GM12878 (cell line): Measurements from ENCODE around the gene INAFM1. TPM values are rescaled to one million over a fixed set of nuclear protein-coding genes. Genes with fewer than 3 reads are reported as not detected.

Experiments used
- ATAC-seq: fragments of 200-7000 bp; cut with Tn5 transposase; 3 replicates; pipeline ENCODE4 v1.9.1; 2020; ENCODE audit warnings: mild to moderate bottlenecking, moderate library complexity
- BruUV-seq: library from RNA; stranded (reverse); fragments of 400-500 nt; replicated peaks from 2 replicates; lab custom pipeline; 2021; lab: Mats Ljungman, UMichigan
- CTCF ChIA-PET: fragments of 300-600 bp; sonication (Branson Sonifier 250); formaldehyde crosslinking; extraction: SDS; loops from one replicate; lab custom pipeline; 2021; ENCODE audit warnings: inconsistent platforms; lab: Yijun Ruan, JAX
- POLR2A ChIA-PET: fragments of 350-600 bp; formaldehyde crosslinking; extraction: SDS; loops from one replicate; lab custom pipeline; 2021; ENCODE audit warnings: inconsistent platforms; lab: Charles Lee
- RAD21 ChIA-PET: fragments of 300-600 bp; sonication (Branson Sonifier 250); formaldehyde crosslinking; loops from one replicate; lab custom pipeline; 2023; ENCODE audit warnings: antibody characterized with exemption; ENCODE audit not compliant: unreplicated experiment; lab: Charles Lee
- SMC1A ChIA-PET: fragments of 300-600 bp; sonication (Branson Sonifier 250); formaldehyde crosslinking; loops from one replicate; lab custom pipeline; 2023; ENCODE audit not compliant: unreplicated experiment, uncharacterized antibody; lab: Charles Lee
- DNase-seq: peaks from one replicate; pipeline ENCODE4 v3.0.0-alpha.2; 2011; ENCODE audit warnings: low read depth, low spot score
- FAIRE-seq: peaks from 3 replicates; lab custom pipeline; 2011; peaks lifted over from hg19 to GRCh38; lab: Jason Lieb, UNC
- H2AFZ ChIP-seq: 2 replicates; pipeline ENCODE4 v1.6.0; 2011; ENCODE audit warnings: low read depth, low read length, control low read depth; ENCODE audit not compliant: control insufficient read depth
- H3K27ac ChIP-seq: 2 replicates; pipeline ENCODE4 v1.5.1; 2011; ENCODE audit warnings: control low read depth; ENCODE audit not compliant: control insufficient read depth, insufficient read depth
- H3K27me3 ChIP-seq, 2 experiments: replicated peaks in 1 of 2; 2 replicates each; pipeline versions ENCODE4 v1.6.0 to v1.6.1; 2011; ENCODE audit warnings: low read length in 1 of 2; ENCODE audit not compliant: control insufficient read depth in 2 of 2, insufficient read depth in 2 of 2
- H3K36me3 ChIP-seq, 2 experiments: 2 replicates each; pipeline ENCODE4 v1.5.1; 2011; ENCODE audit warnings: low read length in 1 of 2; ENCODE audit not compliant: control insufficient read depth in 2 of 2, insufficient read depth in 2 of 2
- H3K4me1 ChIP-seq: 2 replicates; pipeline ENCODE4 v1.6.1; 2011; ENCODE audit warnings: mild to moderate bottlenecking, low read length, moderate library complexity, mixed read lengths; ENCODE audit not compliant: control insufficient read depth, insufficient read depth
- H3K4me2 ChIP-seq: 2 replicates; pipeline ENCODE4 v1.6.0; 2011; ENCODE audit warnings: control low read depth; ENCODE audit not compliant: control insufficient read depth, insufficient read depth
- H3K4me3 ChIP-seq: fragments of 200-600 bp; sonication (generic); 2 replicates; pipeline ENCODE4 v1.5.1; 2016
- H3K79me2 ChIP-seq: 2 replicates; pipeline ENCODE4 v1.6.0; 2011; ENCODE audit warnings: low read length; ENCODE audit not compliant: control insufficient read depth, insufficient read depth
- H3K9ac ChIP-seq: 2 replicates; pipeline ENCODE4 v1.8.0; 2011; ENCODE audit warnings: low read length, control low read depth, mixed read lengths; ENCODE audit not compliant: control insufficient read depth, insufficient read depth
- H3K9me3 ChIP-seq: replicated peaks from 3 replicates; pipeline ENCODE4 v1.5.1; 2011; ENCODE audit warnings: mild to moderate bottlenecking, low read length; ENCODE audit not compliant: control insufficient read depth, insufficient read depth
- H4K20me1 ChIP-seq: 2 replicates; pipeline ENCODE4 v1.6.0; 2011; ENCODE audit not compliant: control insufficient read depth, insufficient read depth
- BMI1 ChIP-seq: fragments of 450-650 bp; IDR thresholded peaks from 2 replicates; pipeline ENCODE4 v1.6.1; 2016; ENCODE audit warnings: mild to moderate bottlenecking, moderate library complexity, borderline replicate concordance
- CBX5 ChIP-seq: sonication (generic); IDR thresholded peaks from 2 replicates; pipeline ENCODE4 v1.6.1; 2016; ENCODE audit warnings: low read depth, moderate library complexity, mild to moderate bottlenecking, inconsistent platforms
- CREM ChIP-seq: IDR thresholded peaks from 2 replicates; pipeline ENCODE4 v1.6.1; 2014; ENCODE audit warnings: antibody characterized with exemption, low read depth
- DPF2 ChIP-seq: fragments of 450-650 bp; IDR thresholded peaks from 2 replicates; pipeline ENCODE4 v1.6.1; 2017; ENCODE audit warnings: mild to moderate bottlenecking
- EGR1 ChIP-seq, 2 experiments: IDR thresholded peaks; 1 replicate in 1 of 2; 2 replicates in 1 of 2; pipeline ENCODE4 v1.6.1; 2011 to 2012; ENCODE audit warnings: low read depth in 2 of 2, low read length in 2 of 2, borderline replicate concordance in 1 of 2, mild to moderate bottlenecking in 1 of 2, moderate library complexity in 1 of 2
- EP300 ChIP-seq, 2 experiments: fragments of 150-350 bp in 1 of 2; IDR thresholded peaks; 2 replicates each; pipeline ENCODE4 v1.6.1; 2011 to 2012; ENCODE audit warnings: low read depth in 2 of 2, low read length in 2 of 2, borderline replicate concordance in 1 of 2, improper control_type of control experiment in 1 of 2, inconsistent platforms in 1 of 2; ENCODE audit not compliant: control insufficient read depth in 1 of 2
- GABPA ChIP-seq: IDR thresholded peaks from 2 replicates; pipeline ENCODE4 v1.6.1; 2014; ENCODE audit warnings: antibody characterized with exemption, low read depth, mild to moderate bottlenecking, inconsistent platforms
- HDAC2 ChIP-seq: fragments of 200-600 bp; sonication (generic); IDR thresholded peaks from 2 replicates; pipeline ENCODE4 v1.6.1; 2017
- IKZF2 ChIP-seq, 2 experiments: fragments of 450-650 bp; IDR thresholded peaks; 2 replicates each; pipeline ENCODE4 v1.6.1; 2017; ENCODE audit warnings: mild to moderate bottlenecking in 2 of 2, moderate library complexity in 2 of 2
- KDM1A ChIP-seq: fragments of 200-600 bp; sonication (generic); IDR thresholded peaks from 2 replicates; pipeline ENCODE4 v1.6.1; 2016; ENCODE audit warnings: borderline replicate concordance
- NFYA ChIP-seq: IDR thresholded peaks from 2 replicates; pipeline ENCODE4 v1.6.1; 2011; ENCODE audit warnings: low read depth, mild to moderate bottlenecking, low read length, improper control_type of control experiment, borderline replicate concordance
- POLR2A ChIP-seq: IDR thresholded peaks from 2 replicates; pipeline ENCODE4 v1.6.1; 2011; ENCODE audit warnings: low read depth, mild to moderate bottlenecking, low read length
- RFX5 ChIP-seq: IDR thresholded peaks from 2 replicates; pipeline ENCODE4 v1.6.1; 2011; ENCODE audit warnings: low read depth, low read length, improper control_type of control experiment
- STAT3 ChIP-seq: IDR thresholded peaks from 2 replicates; pipeline ENCODE4 v1.6.1; 2011; ENCODE audit warnings: low read depth, low read length, improper control_type of control experiment
- ZBTB11 ChIP-seq: fragments of 450-650 bp; formaldehyde crosslinking; IDR thresholded peaks from 2 replicates; pipeline ENCODE4 v1.5.0; 2022; ENCODE audit warnings: mild to moderate bottlenecking, missing genetic modification characterization
- ZNF207 ChIP-seq: fragments of 450-650 bp; IDR thresholded peaks from 2 replicates; pipeline ENCODE4 v1.6.1; 2014; ENCODE audit warnings: antibody characterized with exemption, mild to moderate bottlenecking, borderline replicate concordance
- WGBS: methylation state at CpG from one replicate; pipeline ENCODE4 v1.1.6; 2016; ENCODE audit warnings: low lambda C conversion rate; ENCODE audit not compliant: insufficient replicate concordance, insufficient coverage; ENCODE audit errors: missing lambda C conversion rate; 5-methylcytosine and 5-hydroxymethylcytosine counted together
- in situ Hi-C: fragments of 300-500 bp; cut with MboI; formaldehyde crosslinking; loops from 9 replicates; pipeline ENCODE4 v1.14.3; 2018; ENCODE audit warnings: mixed read lengths
- intact Hi-C: fragments of 100-400 bp; cut with micrococcal nuclease; formaldehyde crosslinking; loops from one replicate; pipeline ENCODE4 v1.14.2; 2022; ENCODE audit not compliant: unreplicated experiment
- polyA plus RNA-seq, 11 experiments: library from polyadenylated mRNA; depleted of rRNA in 4 of 11; unstranded in 6 of 11; stranded (reverse) in 5 of 11; fragments of >200 nt; fragmentation: Nextera tagmentation in 4 of 11; fragmentation: Illumina TruSeq in 1 of 11; extraction: Ambion mirVana in 4 of 11; extraction: Trizol in 1 of 11; gene quantifications; 1 replicate in 1 of 11; 2 replicates in 10 of 11; pipeline versions ENCODE4 v1.2.1 to v1.2.3, GENCODE V29; 2011 to 2016; ENCODE audit warnings: inconsistent platforms in 2 of 11, missing spikeins in 2 of 11, low read depth in 1 of 11
- total RNA-seq, 4 experiments: library from RNA; depleted of rRNA in 3 of 4; stranded (reverse); fragments of >200 nt in 3 of 4; fragmentation: Illumina TruSeq in 1 of 4; extraction: Trizol in 1 of 4; gene quantifications; 2 replicates each; pipeline versions ENCODE4 v1.2.1 to v1.2.3, GENCODE V29; 2013 to 2021
- TF ChIP-seq, protein P1 (sequence below): IDR thresholded peaks from 2 replicates; pipeline ENCODE4 v1.6.1; 2011; ENCODE audit warnings: low read depth, mild to moderate bottlenecking, low read length, moderate library complexity, borderline replicate concordance; ENCODE audit errors: extremely low read depth
- TF ChIP-seq, protein P2 (sequence below): fragments of 450-650 bp; IDR thresholded peaks from 2 replicates; pipeline ENCODE4 v1.6.1; 2014; ENCODE audit warnings: mild to moderate bottlenecking
- TF ChIP-seq, protein P3 (sequence below): IDR thresholded peaks from 2 replicates; pipeline ENCODE4 v1.6.1; 2012; ENCODE audit warnings: low read depth, low read length, improper control_type of control experiment

Gene INAFM1
- total and polyA plus RNA-seq, 10 of the 15 experiments (the other 5 are each of a cell fraction or from before 2014, with no cell fraction given), result 0.57 to 6.8 (median 1.1) TPM; not detected in 1

DNA sequence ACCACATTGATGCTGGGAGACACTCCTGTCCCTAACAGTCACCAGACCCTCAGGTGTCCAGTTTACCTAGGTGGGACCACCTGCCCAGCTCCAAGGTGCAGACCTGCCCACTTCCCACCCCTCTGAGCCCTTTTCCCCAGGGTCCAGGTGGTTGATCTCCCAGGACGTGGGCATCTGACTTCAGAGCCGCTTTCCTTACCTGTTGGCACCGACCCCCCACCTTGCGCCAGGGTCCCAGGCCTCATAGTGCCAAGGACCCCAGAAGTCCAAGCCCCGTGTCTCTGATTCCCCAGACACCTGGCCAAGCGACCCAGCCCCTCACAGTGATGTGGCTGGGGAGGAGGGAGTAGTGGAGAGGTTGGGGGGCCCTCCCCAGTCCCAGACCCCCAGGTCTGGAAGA lies 34.1 kb upstream of the INAFM1 start:
- ChIA-PET POLR2A (interaction anchor here (1.3 kb wide), 1 partner anchor 8 kb away, joined by 7 read pairs; no protein-coding TSS in a partner anchor), CTCF (interaction anchor here (3.6 kb wide), 1 partner anchor 30 kb away, joined by 25 read pairs; no protein-coding TSS in a partner anchor), SMC1A (interaction anchor here (0.9 kb wide), 1 partner anchor 15 kb away, joined by 4 read pairs; no protein-coding TSS in a partner anchor), RAD21 (interaction anchor here (0.7 to 3.0 kb wide), 2 partner anchors 30 to 1602 kb away, joined by 3 to 12 read pairs; no protein-coding TSS in a partner anchor)
- in situ Hi-C loops (no loop called here), intact Hi-C loops (loop anchor here (10.0 kb wide), 1 partner anchor 206 kb away; no protein-coding TSS in a partner anchor)
- BruUV-seq, result no TSS peak
- WGBS, result 81% methylated on average over 6 of the region's 6 CpGs
- Histone ChIP-seq H2AFZ (no peak overlapping the region), H3K4me1 (peaks cover 29% of the 10 kb centered on the region), H3K4me3 (no peak overlapping the region), H3K36me3 (no peaks in the 10 kb centered on the region), H3K4me2 (no peak overlapping the region; the same call in 1 of the 2 replicates), H4K20me1 (no peaks in the 10 kb centered on the region), H3K27me3 (peaks cover 1 to 4% of the 10 kb centered on the region in 2 experiments), H3K27ac (no peak overlapping the region), H3K9me3 (no peaks in the 10 kb centered on the region; the same call in 2 of the 3 replicates), H3K9ac (no peak overlapping the region), H3K79me2 (no peaks in the 10 kb centered on the region)
- DNase-seq (no peak), FAIRE-seq (no peak), ATAC-seq (no peak)
- TF ChIP-seq DPF2, result no peak
- no peak for TF ChIP-seq CBX5
- TF ChIP-seq STAT3, result no peak
- TF ChIP-seq, protein P1, sequence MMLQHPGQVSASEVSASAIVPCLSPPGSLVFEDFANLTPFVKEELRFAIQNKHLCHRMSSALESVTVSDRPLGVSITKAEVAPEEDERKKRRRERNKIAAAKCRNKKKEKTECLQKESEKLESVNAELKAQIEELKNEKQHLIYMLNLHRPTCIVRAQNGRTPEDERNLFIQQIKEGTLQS, result no peak
- TF ChIP-seq BMI1, result no peak
- no peak for TF ChIP-seq HDAC2
- TF ChIP-seq POLR2A, result no peak
- no peak for TF ChIP-seq NFYA
- no peak for TF ChIP-seq RFX5
- no peak for TF ChIP-seq GABPA
- TF ChIP-seq, protein P2, sequence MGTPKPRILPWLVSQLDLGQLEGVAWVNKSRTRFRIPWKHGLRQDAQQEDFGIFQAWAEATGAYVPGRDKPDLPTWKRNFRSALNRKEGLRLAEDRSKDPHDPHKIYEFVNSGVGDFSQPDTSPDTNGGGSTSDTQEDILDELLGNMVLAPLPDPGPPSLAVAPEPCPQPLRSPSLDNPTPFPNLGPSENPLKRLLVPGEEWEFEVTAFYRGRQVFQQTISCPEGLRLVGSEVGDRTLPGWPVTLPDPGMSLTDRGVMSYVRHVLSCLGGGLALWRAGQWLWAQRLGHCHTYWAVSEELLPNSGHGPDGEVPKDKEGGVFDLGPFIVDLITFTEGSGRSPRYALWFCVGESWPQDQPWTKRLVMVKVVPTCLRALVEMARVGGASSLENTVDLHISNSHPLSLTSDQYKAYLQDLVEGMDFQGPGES, result no peak
- no peak for TF ChIP-seq EGR1 (IDR thresholded peaks at IDR 0.05; ENCODE audit: borderline replicate concordance in 1 of 2, low read depth in 2 of 2, low read length in 2 of 2)
- no peak for TF ChIP-seq EP300 (IDR thresholded peaks at IDR 0.05; ENCODE audit: borderline replicate concordance in 1 of 2, control insufficient read depth in 1 of 2, low read depth in 2 of 2, low read length in 2 of 2)
- TF ChIP-seq CREM, result no peak
- TF ChIP-seq KDM1A, result no peak
- TF ChIP-seq, protein P3, sequence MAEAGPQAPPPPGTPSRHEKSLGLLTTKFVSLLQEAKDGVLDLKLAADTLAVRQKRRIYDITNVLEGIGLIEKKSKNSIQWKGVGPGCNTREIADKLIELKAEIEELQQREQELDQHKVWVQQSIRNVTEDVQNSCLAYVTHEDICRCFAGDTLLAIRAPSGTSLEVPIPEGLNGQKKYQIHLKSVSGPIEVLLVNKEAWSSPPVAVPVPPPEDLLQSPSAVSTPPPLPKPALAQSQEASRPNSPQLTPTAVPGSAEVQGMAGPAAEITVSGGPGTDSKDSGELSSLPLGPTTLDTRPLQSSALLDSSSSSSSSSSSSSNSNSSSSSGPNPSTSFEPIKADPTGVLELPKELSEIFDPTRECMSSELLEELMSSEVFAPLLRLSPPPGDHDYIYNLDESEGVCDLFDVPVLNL, result no peak
- TF ChIP-seq ZNF207, result no peak
- no peak for TF ChIP-seq IKZF2 (IDR thresholded peaks at IDR 0.05)
- TF ChIP-seq ZBTB11, result no peak
